Hepatocyte (in vitro differentiated cells): ENCODE data around the gene SYPL2.

ENCODE experiments used
- CTCF ChIP-seq: fragments of 200-600 bp; sonication (generic); IDR thresholded peaks from 2 replicates; pipeline ENCODE4 v1.5.1; 2016; ENCODE audit warnings: antibody characterized with exemption, mild to moderate bottlenecking; ENCODE audit not compliant: poor library complexity
- EZH2 ChIP-seq: fragments of 200-600 bp; sonication (generic); IDR thresholded peaks from 2 replicates; pipeline ENCODE4 v1.6.1; 2016; ENCODE audit warnings: antibody characterized with exemption, mild to moderate bottlenecking, borderline replicate concordance
- EZH2phosphoT487 ChIP-seq: fragments of 200-600 bp; sonication (generic); IDR thresholded peaks from one replicate; pipeline ENCODE4 v1.6.1; 2018; ENCODE audit warnings: antibody characterized with exemption, mild to moderate bottlenecking, low read depth, moderate library complexity; ENCODE audit not compliant: unreplicated experiment, severe bottlenecking

DNA sequence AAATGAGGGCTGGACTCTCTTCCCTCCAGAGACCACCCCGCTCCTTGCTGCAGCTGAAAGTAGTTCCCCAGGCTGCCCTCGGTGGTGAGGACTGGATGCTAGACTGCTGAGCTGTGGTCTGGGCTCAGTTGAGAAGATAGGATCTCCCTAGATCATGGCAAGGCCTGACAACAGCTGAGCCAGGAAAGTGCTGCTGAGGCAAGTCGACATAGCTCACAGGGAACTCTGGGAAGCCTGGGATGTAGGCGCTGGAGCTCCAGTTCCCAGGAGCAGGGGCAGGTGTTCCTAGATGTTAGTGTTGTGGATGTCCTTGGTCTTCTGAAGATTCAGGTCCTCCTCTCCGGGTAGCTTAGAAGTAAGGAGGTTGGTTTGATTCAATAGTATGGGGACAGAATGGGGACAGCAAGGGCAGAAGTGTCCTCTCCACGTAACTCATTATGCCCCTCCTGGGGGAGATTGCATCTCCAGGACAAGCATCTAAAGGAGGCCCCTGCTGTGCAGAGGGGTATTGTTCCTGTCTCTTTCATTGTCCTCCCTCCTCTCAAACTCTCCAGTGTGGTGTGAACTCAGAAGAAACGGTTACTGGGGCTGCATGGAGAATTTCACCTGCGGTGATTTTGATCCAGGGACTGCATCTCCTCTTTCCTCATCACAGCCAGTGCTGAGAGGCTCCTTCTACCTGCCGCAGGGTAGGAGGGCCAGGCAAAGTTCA lies 31.3 kb downstream of the SYPL2 start:
- TF ChIP-seq EZH2 (no peak), CTCF (no peak), EZH2phosphoT487 (no peak)
